AG20443 (cell line): ENCODE measurements around the gene RAB11A.

ENCODE experiments used
- DNase-seq: peaks from one replicate; pipeline ENCODE4 v3.0.0; 2012; ENCODE audit warnings: low spot score, mixed read lengths

RAB11A gene

DNA sequence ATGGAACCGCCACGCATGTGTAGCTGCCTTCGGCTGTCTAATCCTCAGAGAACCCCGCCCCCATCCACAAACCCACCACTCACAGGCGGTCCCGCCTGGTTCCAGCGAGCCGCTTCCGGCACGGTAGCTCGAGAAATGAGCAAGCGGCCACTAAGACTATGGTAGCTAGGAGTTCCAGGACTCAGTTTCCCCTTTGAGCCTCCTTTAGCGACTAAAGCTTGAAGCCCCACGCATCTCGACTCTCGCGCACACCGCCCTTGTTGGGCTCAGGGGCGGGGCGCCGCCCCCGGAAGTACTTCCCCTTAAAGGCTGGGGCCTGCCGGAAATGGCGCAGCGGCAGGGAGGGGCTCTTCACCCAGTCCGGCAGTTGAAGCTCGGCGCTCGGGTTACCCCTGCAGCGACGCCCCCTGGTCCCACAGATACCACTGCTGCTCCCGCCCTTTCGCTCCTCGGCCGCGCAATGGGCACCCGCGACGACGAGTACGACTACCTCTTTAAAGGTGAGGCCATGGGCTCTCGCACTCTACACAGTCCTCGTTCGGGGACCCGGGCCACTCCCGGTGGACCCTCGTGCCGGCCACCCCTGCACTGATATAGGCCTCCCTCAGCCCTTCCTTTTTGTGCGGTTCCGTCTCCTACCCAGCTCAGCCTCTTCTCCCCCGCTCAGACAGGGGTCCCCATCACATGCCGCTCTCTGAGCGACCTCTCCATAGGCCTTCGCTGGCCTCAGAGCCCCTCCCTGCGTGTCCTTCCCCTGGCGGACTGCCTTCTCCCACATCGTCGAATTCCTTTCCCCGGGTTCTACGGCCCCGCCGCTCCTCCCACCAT, at the start of gene RAB11A:
Gene RAB11A (plus strand): TSS at position 366 of the 828 bp plus-strand sequence. CDS start 95 bp downstream, at position 461.
- peak; percentile 98 for DNase-seq

DNA sequence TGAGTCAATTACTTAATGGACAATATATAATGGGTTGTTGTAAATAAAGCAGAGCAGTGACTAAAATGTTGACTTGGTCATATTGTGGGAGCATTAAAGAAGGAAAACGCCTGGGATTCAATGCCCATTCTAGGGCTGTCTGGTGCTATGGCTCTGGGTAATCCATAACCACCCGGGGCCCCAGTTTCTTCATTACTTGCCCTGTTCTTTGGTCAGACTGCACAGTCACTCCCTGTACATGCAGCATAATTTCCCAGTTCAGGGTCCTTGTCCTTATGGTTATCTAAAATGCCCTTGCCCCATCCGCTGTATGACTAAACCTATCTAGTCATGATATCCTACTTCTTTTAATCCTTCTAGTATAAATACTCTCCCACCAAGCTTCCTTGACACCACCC, 49.7 kb upstream of the RAB11A start:
- DNase-seq: no peak

DNA sequence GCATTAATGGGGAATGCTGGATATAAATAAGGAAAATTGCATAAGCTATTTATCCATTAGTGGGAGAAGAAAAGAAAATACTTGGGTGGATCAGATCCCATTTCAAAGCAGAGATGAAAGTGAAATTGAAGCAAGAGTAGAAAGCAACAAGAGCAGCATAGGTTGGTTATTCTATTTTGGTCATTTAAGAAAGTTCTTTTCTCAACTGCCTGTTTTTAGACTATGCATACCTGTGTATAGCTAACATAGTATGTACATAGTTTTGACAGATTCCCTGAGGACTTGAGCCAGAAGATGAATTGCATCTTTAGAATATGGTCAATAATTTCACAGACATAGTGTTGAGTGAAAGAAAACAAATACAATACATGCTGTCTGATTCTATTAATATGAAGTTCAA, 48.2 kb upstream of the RAB11A start:
- no peak for DNase-seq

DNA sequence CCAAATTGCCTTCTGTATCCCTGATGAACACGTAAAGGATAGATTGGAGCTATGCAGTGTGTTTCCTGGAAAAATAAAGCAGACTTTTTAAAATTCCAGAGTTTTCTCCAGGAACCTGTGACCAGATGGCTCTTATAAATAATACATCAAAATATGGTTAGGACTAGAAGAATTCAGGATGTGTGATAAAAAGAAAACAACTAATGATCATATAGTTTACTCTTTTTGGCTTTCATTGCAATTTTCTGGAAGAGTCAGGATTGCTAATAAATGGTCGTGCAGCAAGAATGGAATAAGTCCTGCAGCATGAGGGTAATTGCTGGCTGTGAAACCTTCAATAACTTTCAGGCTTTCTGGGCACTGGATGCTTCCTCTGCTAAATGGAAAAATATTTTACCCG, 47.0 kb upstream of the RAB11A start:
- DNase-seq: no peak

DNA sequence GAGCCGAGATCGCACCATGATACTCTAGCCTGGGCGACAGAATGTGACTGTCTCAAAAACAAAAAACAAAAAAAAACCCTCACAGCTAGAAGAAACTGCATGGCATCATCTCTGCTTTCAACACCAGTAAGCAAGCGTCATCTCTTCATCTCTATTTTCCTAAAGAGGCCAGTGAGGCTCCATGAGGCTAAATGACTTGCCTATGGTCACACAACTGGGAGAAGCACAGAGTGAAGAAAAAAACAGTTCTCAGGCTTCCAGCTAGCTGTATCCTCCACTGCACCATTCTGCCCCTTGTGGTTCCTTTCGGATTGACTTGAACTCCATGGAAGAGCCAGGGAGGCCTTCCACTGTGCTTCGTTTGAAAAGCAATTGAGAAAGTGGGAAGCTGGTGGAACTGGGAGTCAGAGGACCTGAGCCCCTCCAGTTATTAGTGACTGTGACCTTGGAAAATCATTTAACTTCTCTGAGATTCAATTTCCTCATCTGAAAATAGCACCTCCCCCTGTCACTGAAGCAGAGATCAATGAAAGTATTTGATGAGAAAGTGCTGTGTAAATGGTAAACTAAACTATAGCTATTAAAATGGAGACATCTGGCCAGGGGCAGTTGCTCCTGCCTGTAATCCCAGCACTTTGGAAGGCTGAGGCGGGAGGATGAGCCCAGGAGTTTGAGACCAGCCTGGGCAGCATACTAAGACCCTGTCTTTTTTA, 45.1 kb upstream of the RAB11A start:
- peak; percentile 82 for DNase-seq

DNA sequence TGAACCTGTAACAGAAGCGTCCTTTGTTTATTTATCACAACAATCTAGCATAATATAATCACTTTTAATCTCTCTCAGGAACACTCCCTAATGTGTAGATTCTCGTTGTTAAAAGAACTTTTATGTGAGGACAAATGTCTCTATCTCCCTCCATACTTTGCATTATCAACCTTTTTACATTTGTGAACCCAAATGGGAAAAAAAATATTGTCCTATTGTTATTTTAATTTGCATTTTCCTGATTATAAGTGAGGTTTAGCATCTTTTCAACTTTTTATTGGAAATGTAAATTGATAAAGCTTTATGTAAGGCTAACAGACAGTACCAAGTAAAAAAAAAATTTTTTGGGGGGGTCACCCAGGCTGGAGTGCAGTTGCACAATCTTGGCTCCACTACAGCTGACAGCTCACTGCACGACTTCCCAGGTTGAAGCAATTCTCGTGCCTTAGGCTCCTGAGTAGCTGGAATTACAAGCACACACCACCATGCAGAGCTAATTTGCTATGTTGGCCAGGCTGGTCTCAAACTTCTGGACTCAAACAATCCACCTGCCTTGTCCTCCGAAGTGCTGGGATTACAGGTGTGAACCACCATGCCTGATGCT, 44.2 kb upstream of the RAB11A start:
- peak; percentile 43 for DNase-seq

DNA sequence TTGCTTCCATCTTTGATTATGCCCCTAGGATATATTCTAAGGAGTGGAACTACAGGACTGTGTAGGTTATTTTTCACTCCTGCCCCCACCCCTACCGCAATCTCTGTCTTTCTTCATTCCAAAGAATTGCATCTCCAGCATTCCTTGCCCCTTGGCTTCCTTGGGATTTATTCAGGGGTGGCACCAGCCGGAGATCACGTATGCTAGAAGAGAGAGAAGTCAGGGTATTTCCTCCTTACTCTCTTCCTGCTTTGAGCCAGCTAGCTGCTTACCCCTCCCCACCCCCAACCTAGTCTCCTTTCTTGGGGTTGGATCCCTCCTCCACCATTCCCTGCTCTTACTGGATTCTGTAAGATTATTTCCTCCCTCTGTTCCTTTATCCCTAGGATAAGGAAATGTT, 42.2 kb upstream of the RAB11A start:
- DNase-seq: no peak

DNA sequence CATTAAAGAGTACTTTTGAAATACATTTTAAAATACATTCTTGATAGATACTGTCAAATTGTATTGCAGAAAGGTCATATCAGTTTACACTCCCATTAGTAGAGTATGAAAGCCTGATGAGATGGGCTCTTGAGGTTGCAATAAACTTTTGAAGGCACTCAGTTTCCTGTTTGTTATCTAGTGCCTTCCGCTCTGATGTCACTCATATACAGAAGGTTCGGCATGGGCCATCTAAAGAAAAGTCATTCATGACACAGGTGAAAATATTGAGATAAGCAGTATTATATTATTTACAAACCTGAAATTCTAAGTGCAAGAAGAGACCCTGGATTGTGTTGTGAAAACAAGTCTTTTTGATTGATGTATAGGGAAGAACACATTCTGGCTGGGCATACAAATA, 40.7 kb upstream of the RAB11A start:
- DNase-seq: no peak

DNA sequence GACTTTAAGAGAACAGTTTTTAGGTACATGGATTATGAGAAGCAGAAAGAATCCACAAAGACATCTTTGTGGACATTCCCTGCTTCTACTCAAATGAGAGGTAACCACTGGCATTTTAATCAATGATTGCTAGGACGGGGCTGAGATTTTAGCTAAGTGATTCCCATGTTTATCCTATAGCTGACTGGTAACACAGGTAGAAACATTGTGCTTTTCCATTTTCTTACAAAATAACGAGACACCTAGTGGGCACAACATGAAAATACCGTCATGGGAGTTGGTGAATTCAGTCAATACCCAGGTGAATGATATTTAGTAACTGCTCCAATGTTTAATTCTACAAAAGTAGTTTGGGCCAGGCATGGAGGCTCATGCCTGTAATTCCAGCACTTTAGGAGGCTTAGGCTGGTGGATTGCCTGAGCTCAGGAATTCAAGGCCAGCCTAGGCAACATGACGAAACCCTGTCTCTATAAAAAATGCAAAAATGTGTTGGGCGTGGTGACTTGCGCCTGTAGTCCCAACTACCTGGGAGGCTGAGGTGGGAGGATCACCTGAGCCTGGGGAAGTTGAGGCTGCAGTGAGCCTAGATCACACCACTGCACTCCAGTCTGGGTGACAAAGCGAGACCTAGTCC, 40.0 kb upstream of the RAB11A start:
- DNase-seq: no peak

DNA sequence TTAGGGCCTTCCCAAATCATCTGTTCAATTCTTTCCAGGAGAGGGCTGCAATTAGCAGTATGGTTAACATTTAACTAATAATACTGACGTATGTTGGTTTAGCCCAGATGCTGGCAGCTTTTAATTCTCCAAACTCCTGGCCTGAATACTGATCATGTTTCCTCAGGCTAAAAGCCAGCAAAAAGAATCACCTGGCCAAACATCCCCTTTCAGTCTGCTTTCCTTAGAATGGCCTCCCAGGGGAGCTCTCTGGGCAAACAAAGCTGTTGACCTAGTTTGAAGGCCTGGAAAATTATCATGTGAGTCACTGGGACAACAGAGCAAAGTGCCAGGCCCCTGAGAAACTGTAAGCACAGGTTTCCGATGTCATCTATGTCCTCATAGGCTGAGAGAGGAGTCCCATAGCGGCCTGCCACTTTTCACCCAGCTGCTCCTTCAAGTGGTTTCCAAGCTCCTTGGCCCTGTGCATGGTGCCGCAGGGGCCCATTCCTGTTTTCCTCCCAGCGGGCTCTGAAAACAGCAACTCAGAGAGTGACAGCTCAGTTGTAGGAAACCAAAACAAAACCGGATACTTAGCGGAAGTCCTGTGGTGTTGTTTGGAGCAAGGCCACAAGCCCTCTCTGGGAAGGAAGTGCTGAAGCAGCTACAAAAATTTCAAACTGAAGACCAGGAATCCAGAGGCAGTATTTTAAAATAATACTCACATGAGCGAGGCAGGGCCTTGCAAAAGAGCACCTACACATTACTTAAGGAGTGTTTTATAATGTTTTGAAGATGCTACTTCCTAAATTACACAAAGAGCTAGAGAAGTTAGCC, 36.5 kb upstream of the RAB11A start:
- peak; percentile 91 for DNase-seq

DNA sequence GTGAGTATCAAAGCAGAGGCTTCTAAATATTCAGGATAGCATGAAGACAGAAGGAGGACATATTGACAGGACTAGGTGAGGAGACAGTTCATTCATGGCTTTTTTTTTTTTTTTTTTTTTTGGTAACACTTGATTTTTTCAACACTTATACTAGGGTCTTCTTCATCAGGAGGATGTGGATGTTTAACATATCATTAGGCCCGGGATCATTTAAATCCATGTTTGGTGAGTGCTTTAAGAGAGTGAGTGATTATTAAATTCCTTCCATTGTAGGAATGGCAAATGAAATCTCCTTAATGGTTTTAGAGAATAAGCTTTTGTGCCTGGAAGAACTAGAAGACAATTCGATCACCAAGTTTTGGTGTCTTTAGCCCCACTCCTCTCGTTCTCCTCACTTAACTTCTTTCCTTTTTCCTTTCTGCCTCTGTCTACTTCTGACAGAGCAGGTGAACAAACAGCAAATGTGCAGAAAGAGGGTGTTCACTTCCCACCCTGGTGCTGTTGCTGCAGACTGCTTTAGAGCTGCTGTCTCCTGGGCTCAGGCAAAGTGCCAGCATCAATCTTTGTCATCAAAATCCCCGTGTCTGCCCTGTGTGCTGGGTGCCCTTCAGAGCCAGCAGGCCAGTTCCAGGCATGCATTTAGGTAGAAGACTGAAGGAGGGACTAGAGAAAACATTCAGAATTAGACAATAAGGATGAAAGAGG, 35.6 kb upstream of the RAB11A start:
- no peak for DNase-seq

DNA sequence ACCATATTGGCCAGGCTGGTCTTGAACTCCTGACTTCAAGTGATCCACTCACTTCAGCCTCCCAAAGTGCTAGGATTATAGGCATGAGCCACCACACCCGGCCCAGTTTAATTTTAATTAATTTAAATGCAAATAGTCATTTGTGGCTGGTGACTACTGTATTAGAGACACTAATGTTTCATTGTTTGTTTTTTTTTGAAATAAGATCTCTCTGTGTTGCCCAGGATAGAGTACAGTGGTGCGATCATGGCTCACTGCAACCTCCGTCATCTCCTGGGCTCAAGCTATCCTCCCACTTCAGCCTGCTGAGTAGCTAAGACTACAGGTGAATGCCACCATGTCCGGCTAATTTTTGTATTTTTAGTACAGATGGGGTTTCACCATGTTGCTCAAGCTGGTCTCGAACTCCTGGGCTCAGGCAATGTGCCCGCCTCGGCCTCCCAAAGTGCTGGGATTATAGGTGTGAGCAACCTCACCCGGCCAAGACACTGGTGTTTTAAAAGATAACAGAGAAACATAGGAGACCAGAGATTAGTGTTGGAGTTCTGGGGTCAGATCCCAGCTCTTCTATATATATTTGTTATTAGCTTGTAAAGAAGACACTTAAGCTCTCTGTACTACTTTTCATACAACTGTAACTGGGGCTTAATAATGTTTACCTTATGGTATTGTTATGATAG, 34.5 kb upstream of the RAB11A start:
- DNase-seq: no peak

DNA sequence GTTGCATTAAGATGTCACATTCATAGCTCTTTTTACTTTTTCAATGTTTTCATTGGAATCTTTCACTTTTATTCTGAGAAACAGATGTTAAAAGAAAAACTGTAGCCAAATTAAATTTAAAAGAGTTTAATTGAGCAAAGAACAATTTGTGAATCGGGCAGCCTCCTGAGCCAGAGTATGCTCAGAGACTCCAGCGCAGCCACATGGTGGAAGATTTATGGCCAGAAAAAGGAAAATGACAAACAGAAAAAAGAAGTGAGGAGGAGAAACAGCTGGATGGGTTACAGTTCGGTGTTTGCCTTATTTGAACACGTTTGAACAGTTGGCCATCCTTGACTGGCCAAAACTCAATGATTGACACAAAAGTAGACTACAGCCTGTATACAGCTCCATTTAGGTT, 33.8 kb upstream of the RAB11A start:
- no peak for DNase-seq

DNA sequence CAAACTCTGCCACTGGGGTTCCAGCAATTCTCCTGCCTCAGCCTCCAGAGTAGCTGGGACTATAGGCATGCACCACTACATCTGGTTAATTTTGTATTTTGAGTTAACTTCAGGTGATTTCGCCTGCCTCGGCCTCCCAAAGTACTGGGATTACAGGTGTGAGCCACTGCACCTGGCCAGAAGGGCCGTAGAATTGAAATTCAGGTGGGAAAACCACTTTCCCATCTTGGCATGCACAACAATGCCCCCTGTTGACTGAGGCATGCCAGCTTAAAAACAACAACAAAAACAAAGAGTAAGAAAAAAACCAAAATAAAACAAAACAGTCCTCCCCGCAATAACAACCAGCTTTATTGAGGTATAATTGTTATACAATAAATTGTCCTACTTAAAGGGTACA, 32.6 kb upstream of the RAB11A start:
- DNase-seq: no peak

DNA sequence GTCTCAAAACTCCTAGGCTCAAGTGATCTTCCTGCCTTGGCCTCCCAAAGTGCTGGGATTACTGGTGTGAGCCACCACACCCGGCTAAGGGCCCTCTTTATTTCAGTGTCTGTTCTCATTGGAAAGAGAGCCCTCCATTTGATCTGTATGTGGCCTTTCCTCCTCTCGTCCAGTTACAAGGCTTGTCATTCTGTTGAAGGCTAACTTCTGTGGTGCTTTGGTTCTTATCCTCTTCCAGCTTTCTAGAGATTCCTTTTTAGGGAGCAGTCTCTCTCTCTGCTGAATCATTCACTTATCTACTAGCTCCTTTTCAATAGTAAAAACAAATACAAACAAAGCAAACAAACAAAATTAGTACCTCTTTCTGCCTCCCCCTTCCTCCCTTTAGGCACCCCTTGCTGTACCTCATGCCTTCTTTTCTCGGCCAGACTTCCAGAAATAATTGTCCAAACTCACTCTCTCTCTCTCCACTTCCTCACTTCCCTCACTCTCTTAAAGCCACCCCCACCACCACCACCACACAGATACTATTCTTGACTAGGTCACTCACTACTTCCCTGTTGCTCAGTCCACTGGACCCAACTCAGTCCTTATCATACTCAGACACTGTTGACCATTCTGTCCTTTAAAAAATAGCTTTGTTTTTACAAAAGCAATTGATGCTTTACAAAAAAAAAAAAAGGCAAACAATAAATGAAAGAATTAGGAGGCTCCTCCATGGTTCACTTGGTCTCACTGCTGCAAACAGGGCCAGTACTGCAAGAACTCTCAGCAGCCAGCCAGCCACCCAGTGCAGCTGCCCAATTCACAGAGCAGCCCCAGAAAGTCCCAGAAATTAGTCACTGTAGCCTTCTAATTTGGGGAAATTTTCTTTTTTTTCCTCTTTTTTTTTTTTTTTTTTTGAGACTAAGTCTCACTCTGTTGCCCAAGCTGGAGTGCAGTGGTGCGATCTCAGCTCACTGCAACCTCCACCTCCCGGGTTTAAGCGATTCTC, 31.7 kb upstream of the RAB11A start:
- no peak for DNase-seq

DNA sequence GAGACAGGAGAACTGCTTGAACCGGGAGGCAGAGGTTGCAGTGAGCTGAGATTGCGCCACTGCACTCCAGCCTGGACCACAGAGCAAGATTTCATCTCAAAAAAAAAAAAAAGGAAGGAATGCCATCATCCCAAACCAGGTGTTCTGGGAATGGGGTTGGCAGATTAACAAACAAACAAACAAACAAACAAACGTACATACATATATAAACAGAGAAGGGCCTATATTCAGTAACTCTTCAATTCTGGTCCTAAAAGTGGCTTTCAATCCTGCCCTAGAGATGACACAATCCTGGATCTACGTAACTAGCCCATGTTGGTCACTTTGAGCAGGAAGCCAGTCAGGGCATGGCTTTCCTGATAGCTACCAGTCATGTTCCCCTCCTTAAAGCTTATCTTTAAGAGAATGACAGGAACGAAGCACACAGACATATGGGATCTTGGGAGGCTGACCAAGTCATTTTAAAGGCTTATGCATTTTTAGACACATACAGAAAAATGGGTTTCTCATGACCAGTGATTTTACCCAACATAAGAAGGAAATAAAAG, 29.9 kb upstream of the RAB11A start:
- DNase-seq: no peak

DNA sequence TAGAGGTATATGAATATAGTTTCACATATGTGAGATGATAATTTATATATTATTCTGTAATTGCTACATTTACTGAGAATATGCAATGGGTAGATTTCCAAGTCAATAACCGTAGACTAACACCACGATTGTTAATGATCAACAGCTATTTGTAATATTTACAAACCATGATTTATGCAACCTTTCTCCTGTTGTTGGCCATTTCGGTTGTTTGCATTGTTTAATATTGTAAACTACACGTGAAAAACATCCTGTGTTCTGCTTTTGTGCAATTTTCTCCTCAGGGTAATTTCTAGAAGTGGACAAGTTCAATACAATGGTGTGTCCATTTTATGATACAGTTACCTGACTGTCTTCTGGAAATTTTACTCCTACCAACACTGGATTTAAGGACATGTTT, 29.3 kb upstream of the RAB11A start:
- no peak for DNase-seq

DNA sequence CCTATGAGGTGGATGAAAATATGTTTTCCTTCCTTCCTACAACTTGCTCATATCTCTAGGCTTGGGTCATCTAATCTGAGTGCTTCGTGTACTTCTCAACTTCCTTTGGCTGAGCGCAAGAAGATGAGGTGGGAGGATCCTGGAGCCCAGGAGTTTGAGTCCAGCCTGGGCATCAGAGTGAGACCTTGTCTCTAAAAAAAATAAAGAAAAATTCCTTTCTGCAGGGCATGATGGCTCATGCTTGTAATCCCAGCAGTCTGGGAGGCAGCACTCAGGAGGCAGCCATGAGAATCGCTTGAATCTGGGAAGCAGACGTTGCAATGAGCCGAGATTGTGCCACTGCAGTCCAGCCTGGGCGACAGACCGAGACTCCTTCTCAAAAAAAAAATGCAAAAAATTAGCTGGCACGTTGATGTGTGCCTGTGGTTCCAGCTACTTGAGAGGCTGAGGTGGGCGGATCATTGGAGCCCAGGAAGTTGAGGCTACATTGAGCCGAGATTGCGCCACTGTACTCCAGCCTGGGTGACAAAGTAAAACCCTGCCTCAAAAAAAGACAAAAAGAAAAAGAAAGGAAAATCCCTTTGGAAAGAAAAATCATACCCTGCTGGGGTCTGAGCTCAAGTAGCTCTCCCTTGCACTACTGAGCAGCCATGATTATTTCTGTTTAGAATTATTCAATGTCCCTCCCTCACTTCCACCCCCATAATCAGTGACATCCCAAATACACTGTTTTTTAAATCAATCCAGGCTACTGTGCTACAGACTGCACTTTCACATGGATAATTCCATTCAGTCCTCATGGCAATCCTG, 28.0 kb upstream of the RAB11A start:
- DNase-seq: no peak
